Thyroid gland (tissue), 4 donors: ENCODE measurements around the gene RBL2.

Source experiments
- CTCF ChIP-seq, 6 experiments: fragments of 200-600 bp in 3 of 6; fragments of 450-650 bp in 3 of 6; sonication (generic) in 3 of 6; IDR thresholded peaks; one replicate each; pipeline ENCODE4 v1.5.1; 2016 to 2019; ENCODE audit warnings: antibody characterized with exemption in 6 of 6, mild to moderate bottlenecking in 2 of 6, inconsistent platforms in 1 of 6, moderate library complexity in 1 of 6
- POLR2A ChIP-seq, 2 donors: fragments of 450-650 bp; IDR thresholded peaks; one replicate each; pipeline ENCODE4 v1.6.1; 2017; ENCODE audit warnings: antibody characterized with exemption in 2 of 2, mild to moderate bottlenecking in 2 of 2, moderate library complexity in 1 of 2

GRCh38 chr16:53486230-53486629 lies 52.0 kb downstream of the RBL2 start:
- TF ChIP-seq CTCF (IDR thresholded peaks at IDR 0.05) (no peak), POLR2A (IDR thresholded peaks at IDR 0.05) (no peak)
